Activated CD8-positive, alpha-beta T cell treated with anti-CD3 and anti-CD28 coated beads for 36 hours (primary cell): ENCODE data around the gene IRX4. TPM values are rescaled to one million over a fixed set of nuclear protein-coding genes. Genes with fewer than 3 reads are reported as not detected.

Source experiments
- ATAC-seq: fragments of 200-7000 bp; cut with Tn5 transposase; one replicate; pipeline ENCODE4 v1.10.0; 2021; ENCODE audit warnings: mild to moderate bottlenecking, moderate library complexity
- CTCF ChIA-PET: fragments of 350-600 bp; sonication (Branson Sonifier 250); formaldehyde crosslinking; loops from one replicate; lab custom pipeline; 2021; ENCODE audit warnings: antibody characterized with exemption; lab: Charles Lee
- POLR2A ChIA-PET: fragments of 350-600 bp; sonication (Branson Sonifier 250); formaldehyde crosslinking; loops from one replicate; lab custom pipeline; 2021; ENCODE audit warnings: antibody characterized with exemption; lab: Charles Lee
- DNase-seq: peaks from one replicate; pipeline ENCODE4 v3.0.0-alpha.2; 2020
- H3K27ac Mint-ChIP-seq: one replicate; pipeline ENCODE4 v1.8.0; 2021; ENCODE audit warnings: mild to moderate bottlenecking, mixed read lengths
- H3K27me3 Mint-ChIP-seq: one replicate; pipeline ENCODE4 v1.8.0; 2021; ENCODE audit warnings: mixed read lengths
- H3K36me3 Mint-ChIP-seq: one replicate; pipeline ENCODE4 v1.8.0; 2021; ENCODE audit warnings: low read depth, mixed read lengths
- H3K4me1 Mint-ChIP-seq: one replicate; pipeline ENCODE4 v1.8.0; 2021; ENCODE audit warnings: low read depth, mixed read lengths
- H3K4me3 Mint-ChIP-seq: one replicate; pipeline ENCODE4 v1.8.0; 2021; ENCODE audit warnings: mild to moderate bottlenecking, moderate library complexity, mixed read lengths
- H3K9me3 Mint-ChIP-seq: one replicate; pipeline ENCODE4 v1.8.0; 2021; ENCODE audit warnings: mixed read lengths
- CTCF ChIP-seq: fragments of 200-600 bp; IDR thresholded peaks from one replicate; pipeline ENCODE4 v1.8.0; 2022; ENCODE audit warnings: antibody characterized with exemption, mild to moderate bottlenecking
- intact Hi-C: fragments of 100-400 bp; cut with micrococcal nuclease; formaldehyde crosslinking; loops from one replicate; pipeline ENCODE4 v1.10.0; 2022
- total RNA-seq, 2 experiments: library from RNA; stranded (reverse); gene quantifications; one replicate each; pipeline ENCODE4 v1.2.3, GENCODE V29; 2021

Gene IRX4
- total RNA-seq, 2 experiments from 2014 or later, result not detected

- Mint-ChIP-seq H3K4me1 (peaks cover 6% of the 10 kb centered on the region), H3K36me3 (no peaks in the 10 kb centered on the region), H3K27me3 (peaks cover 41% of the 10 kb centered on the region), H3K9me3 (no peaks in the 10 kb centered on the region), H3K4me3 (no peak overlapping the region), H3K27ac (no peak overlapping the region)
- ChIA-PET POLR2A (no interaction called here), CTCF (no interaction called here)
- ATAC-seq (no peak), DNase-seq (no peak)
- intact Hi-C loops, result loop anchor here (1.0 to 10.0 kb wide), 2 partner anchors 8 to 859 kb away; no protein-coding TSS in a partner anchor
- no peak for TF ChIP-seq CTCF
Measured at GRCh38 chr5:1885868-1886845, 3.4 kb upstream of the IRX4 start.

GRCh38 chr5:1885404-1885755 is 2.7 kb upstream of the IRX4 start:
- DNase-seq (no peak), ATAC-seq (no peak)
- Mint-ChIP-seq H3K27me3 (peaks cover 44% of the 10 kb centered on the region), H3K4me3 (no peak overlapping the region), H3K27ac (no peak overlapping the region), H3K9me3 (no peaks in the 10 kb centered on the region), H3K4me1 (peaks cover 6% of the 10 kb centered on the region), H3K36me3 (no peaks in the 10 kb centered on the region)
- POLR2A ChIA-PET, result no interaction called here
- CTCF ChIA-PET, result no interaction called here
- intact Hi-C loops, result loop anchor here (1.0 to 10.0 kb wide), 2 partner anchors 9 to 859 kb away; no protein-coding TSS in a partner anchor
- no peak for TF ChIP-seq CTCF

DNA sequence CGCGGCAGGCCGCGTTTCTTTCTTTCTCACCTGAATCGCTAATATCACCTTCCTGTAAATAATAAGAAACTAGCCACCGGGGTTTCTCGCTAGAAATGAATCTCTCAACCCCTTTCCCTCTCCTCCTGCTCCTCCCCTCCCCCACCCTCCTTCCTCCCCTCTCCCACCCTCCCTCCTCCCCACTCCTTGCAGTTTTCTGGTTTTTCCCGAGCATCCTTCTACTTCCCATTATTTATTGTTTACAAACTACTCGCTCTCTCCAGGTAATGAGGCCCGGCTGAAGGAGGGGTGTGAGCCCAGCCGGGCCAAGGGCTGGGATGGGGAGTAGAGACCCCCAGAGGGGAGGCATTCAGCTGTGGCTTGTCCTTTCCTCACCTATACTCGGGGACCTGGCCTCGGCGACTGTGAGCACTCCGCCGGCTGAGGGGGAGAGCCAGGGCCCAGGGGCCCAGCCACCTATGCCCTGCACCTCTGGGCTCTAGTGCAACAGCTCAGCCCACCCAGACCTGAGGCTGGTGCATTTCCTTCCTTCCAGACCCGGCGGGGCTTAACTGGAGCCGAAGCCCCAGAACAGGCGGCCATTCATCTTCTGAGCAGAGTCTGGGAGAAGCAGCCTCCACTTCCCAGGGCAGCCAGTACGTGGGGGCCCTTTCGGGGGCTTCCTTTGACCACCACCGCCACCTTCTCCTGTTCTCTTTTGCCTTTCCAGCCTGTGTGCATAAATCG is 2.1 kb upstream of the IRX4 start:
- H3K27ac Mint-ChIP-seq, result no peak overlapping the region
- H3K4me1 Mint-ChIP-seq, result peaks cover 6% of the 10 kb centered on the region
- CTCF ChIA-PET, result no interaction called here
- DNase-seq, result no peak
- no peak for TF ChIP-seq CTCF
- H3K36me3 Mint-ChIP-seq, result no peaks in the 10 kb centered on the region
- peaks cover 49% of the 10 kb centered on the region for H3K27me3 Mint-ChIP-seq
- H3K4me3 Mint-ChIP-seq, result no peak overlapping the region
- H3K9me3 Mint-ChIP-seq, result no peaks in the 10 kb centered on the region
- no peak for ATAC-seq
- POLR2A ChIA-PET, result no interaction called here
- intact Hi-C loops, result loop anchor here (1.0 to 10.0 kb wide), 2 partner anchors 9 to 860 kb away; no protein-coding TSS in a partner anchor

DNA sequence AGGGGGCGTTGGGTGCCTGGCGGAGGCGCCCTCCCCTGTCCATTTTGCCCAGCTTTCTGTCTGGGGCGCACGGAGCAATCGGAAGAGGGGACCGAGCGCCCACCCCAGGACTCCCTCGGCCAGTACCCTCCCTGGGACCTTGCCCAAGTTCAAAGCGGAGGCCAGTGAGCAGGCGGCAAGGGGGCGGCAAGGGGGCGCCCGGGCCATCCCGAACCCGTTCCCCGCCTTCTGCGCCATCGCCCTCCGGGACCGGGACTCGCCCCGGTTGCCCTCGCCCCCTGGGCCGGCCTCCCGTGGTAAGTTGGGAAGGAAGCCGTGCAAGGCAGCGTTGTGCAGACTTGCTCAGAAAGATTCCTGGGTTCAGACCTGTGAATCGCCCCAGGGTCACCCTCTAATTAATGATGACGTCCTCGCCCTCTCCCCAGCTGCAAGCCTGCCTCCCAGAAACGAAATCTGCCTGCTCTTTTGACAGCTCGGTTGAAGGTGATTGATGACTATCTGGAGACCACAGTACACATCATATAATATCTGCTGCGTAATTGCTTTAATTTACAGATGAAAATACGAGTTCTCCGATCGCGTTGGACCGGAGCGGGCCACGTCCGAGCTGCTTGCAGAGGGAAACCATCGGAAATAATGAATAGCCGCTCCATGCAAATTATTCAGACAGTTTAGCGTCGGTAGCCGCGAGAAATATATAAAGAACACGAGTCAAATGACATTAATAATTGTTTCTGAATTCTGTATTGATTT is 1.4 kb upstream of the IRX4 start:
- Mint-ChIP-seq H3K27ac (no peak overlapping the region), H3K4me3 (no peak overlapping the region), H3K4me1 (peaks cover 6% of the 10 kb centered on the region), H3K27me3 (peaks cover 52% of the 10 kb centered on the region), H3K9me3 (no peaks in the 10 kb centered on the region), H3K36me3 (no peaks in the 10 kb centered on the region)
- ChIA-PET POLR2A (no interaction called here), CTCF (no interaction called here)
- ATAC-seq (no peak), DNase-seq (no peak)
- no peak for TF ChIP-seq CTCF
- intact Hi-C loops, result loop anchor here (10.0 kb wide), 1 partner anchor 861 kb away; no protein-coding TSS in a partner anchor
